HCT116 (cell line): ENCODE data around the gene CAST. TPM values are rescaled to one million over a fixed set of nuclear protein-coding genes. Genes with fewer than 3 reads are reported as not detected.

Source experiments
- ATAC-seq: fragments of 200-7000 bp; cut with Tn5 transposase; 2 replicates; pipeline ENCODE4 v1.9.1; 2020; ENCODE audit warnings: mild to moderate bottlenecking, moderate library complexity
- BruUV-seq: library from RNA; stranded (reverse); fragments of 400-500 nt; replicated peaks from 2 replicates; lab custom pipeline; 2021; lab: Mats Ljungman, UMichigan
- CTCF ChIA-PET: fragments of 300-600 bp; sonication (Branson Sonifier 250); formaldehyde crosslinking; loops from one replicate; lab custom pipeline; 2021; ENCODE audit warnings: antibody characterized with exemption; lab: Charles Lee
- POLR2A ChIA-PET: fragments of 300-600, 350-600 bp; sonication (Branson Sonifier 250); formaldehyde crosslinking; loops from one replicate; lab custom pipeline; 2021; ENCODE audit warnings: antibody characterized with exemption; lab: Charles Lee
- RAD21 ChIA-PET, 2 experiments: fragments of 300-600 bp; sonication (Branson Sonifier 250); formaldehyde crosslinking; loops; one replicate each; lab custom pipeline; 2023; ENCODE audit warnings: low total read pairs in 2 of 2; ENCODE audit not compliant: uncharacterized antibody in 2 of 2, unreplicated experiment in 2 of 2, low non-redundant PET in 1 of 2; lab: Charles Lee
- DNase-seq: peaks from one replicate; pipeline ENCODE4 v3.0.0-alpha.2; 2010; ENCODE audit warnings: low read depth, low spot score
- H2AFZ ChIP-seq: fragments of 200-600 bp; shearing (Covaris generic), sonication (generic); 2 replicates; pipeline ENCODE4 v1.6.1; 2017; ENCODE audit warnings: low read depth, mixed run types, mixed read lengths, antibody characterized with exemption, low read length; ENCODE audit not compliant: poor library complexity, severe bottlenecking
- H3K27ac ChIP-seq: 2 replicates; pipeline ENCODE4 v1.5.1; 2012; ENCODE audit warnings: low read depth, low read length
- H3K27me3 ChIP-seq: fragments of 200-600 bp; sonication (generic); 2 replicates; pipeline ENCODE4 v1.6.1; 2016; ENCODE audit warnings: mixed run types, low read length, mixed read lengths; ENCODE audit not compliant: insufficient read depth
- H3K36me3 ChIP-seq, 2 experiments: fragments of 200-500 bp in 1 of 2; fragments of 200-600 bp in 1 of 2; sonication (Bioruptor generic) in 1 of 2; sonication (generic) in 1 of 2; 2 replicates each; pipeline versions ENCODE4 v1.5.1 to v1.6.1; 2014 to 2016; ENCODE audit warnings: low read length in 2 of 2, inconsistent platforms in 1 of 2, mixed read lengths in 1 of 2, mixed run types in 1 of 2; ENCODE audit not compliant: insufficient read depth in 2 of 2, control insufficient read depth in 1 of 2
- H3K4me1 ChIP-seq, 2 experiments: fragments of 200-600 bp in 1 of 2; sonication (generic) in 1 of 2; 2 replicates each; pipeline versions ENCODE4 v1.5.1 to v1.6.1; 2012 to 2017; ENCODE audit warnings: low read length in 2 of 2, inconsistent platforms in 1 of 2, mild to moderate bottlenecking in 1 of 2, mixed read lengths in 1 of 2, mixed run types in 1 of 2, moderate library complexity in 1 of 2; ENCODE audit not compliant: insufficient read depth in 2 of 2, control insufficient read depth in 1 of 2
- H3K4me2 ChIP-seq: fragments of 200-600 bp; sonication (generic); 2 replicates; pipeline ENCODE4 v1.6.1; 2017; ENCODE audit warnings: mixed run types, low read length, mixed read lengths
- H3K4me3 ChIP-seq, 2 experiments: fragments of 200-600 bp in 1 of 2; sonication (generic) in 1 of 2; replicated peaks in 1 of 2; 2 replicates each; pipeline ENCODE4 v1.5.1; 2011 to 2016; ENCODE audit warnings: low read length in 2 of 2, control low read depth in 1 of 2, low read depth in 1 of 2, mild to moderate bottlenecking in 1 of 2, mixed read lengths in 1 of 2, mixed run types in 1 of 2
- H3K79me2 ChIP-seq: fragments of 200-600 bp; sonication (generic); 2 replicates; pipeline ENCODE4 v1.6.1; 2017; ENCODE audit warnings: mild to moderate bottlenecking, mixed run types, low read length, moderate library complexity, mixed read lengths; ENCODE audit not compliant: insufficient read depth
- H3K9ac ChIP-seq: fragments of 200-600 bp; sonication (generic); 2 replicates; pipeline ENCODE4 v1.6.1; 2016; ENCODE audit warnings: low read length, mixed read lengths
- H3K9me2 ChIP-seq: fragments of 200-600 bp; sonication (generic), shearing (Covaris generic); 2 replicates; pipeline ENCODE4 v1.6.1; 2017; ENCODE audit warnings: mixed run types, mild to moderate bottlenecking, moderate library complexity; ENCODE audit not compliant: insufficient read depth
- H3K9me3 ChIP-seq, 2 experiments: fragments of 200-500 bp in 1 of 2; fragments of 200-600 bp in 1 of 2; sonication (Bioruptor generic) in 1 of 2; sonication (generic) in 1 of 2; 2 replicates each; pipeline ENCODE4 v1.6.1; 2014 to 2017; ENCODE audit warnings: low read length in 2 of 2, mixed read lengths in 2 of 2, inconsistent platforms in 1 of 2, low read depth in 1 of 2, mild to moderate bottlenecking in 1 of 2, mixed run types in 1 of 2, moderate library complexity in 1 of 2; ENCODE audit not compliant: control insufficient read depth in 1 of 2, insufficient read depth in 1 of 2
- H4K20me1 ChIP-seq: fragments of 200-600 bp; sonication (generic), shearing (Covaris generic); 2 replicates; pipeline ENCODE4 v1.6.1; 2017; ENCODE audit warnings: mixed run types, mild to moderate bottlenecking, moderate library complexity; ENCODE audit not compliant: insufficient read depth
- CBX3 ChIP-seq: IDR thresholded peaks from 2 replicates; pipeline ENCODE4 v1.6.1; 2012; ENCODE audit warnings: low read depth
- CEBPB ChIP-seq: IDR thresholded peaks from 2 replicates; pipeline ENCODE4 v1.6.1; 2012; ENCODE audit warnings: low read depth
- EGR1 ChIP-seq: IDR thresholded peaks from 2 replicates; pipeline ENCODE4 v1.6.1; 2012; ENCODE audit warnings: low read depth
- FOSL1 ChIP-seq: IDR thresholded peaks from 2 replicates; pipeline ENCODE4 v1.6.1; 2012; ENCODE audit warnings: low read depth
- JUND ChIP-seq: IDR thresholded peaks from 2 replicates; pipeline ENCODE4 v1.6.1; 2012
- POLR2A ChIP-seq: IDR thresholded peaks from 2 replicates; pipeline ENCODE4 v1.7.0; 2011; ENCODE audit warnings: borderline replicate concordance; ENCODE audit not compliant: insufficient read depth, insufficient read length; ENCODE audit errors: extremely low read depth
- RAD21 ChIP-seq: IDR thresholded peaks from 2 replicates; pipeline ENCODE4 v1.6.1; 2012; ENCODE audit warnings: low read depth, mild to moderate bottlenecking
- SIN3A ChIP-seq: IDR thresholded peaks from 2 replicates; pipeline ENCODE4 v1.6.1; 2012; ENCODE audit warnings: low read depth
- SP1 ChIP-seq: IDR thresholded peaks from 2 replicates; pipeline ENCODE4 v1.6.1; 2012; ENCODE audit warnings: low read depth
- TCF7L2 ChIP-seq: IDR thresholded peaks from 2 replicates; pipeline ENCODE4 v1.7.0; 2011; ENCODE audit warnings: borderline replicate concordance, inconsistent platforms; ENCODE audit not compliant: insufficient read depth, insufficient read length; ENCODE audit errors: extremely low read depth
- ZFX ChIP-seq: fragments of 450-650 bp; IDR thresholded peaks from 2 replicates; pipeline ENCODE4 v1.6.1; 2017
- intact Hi-C: fragments of 100-400 bp; cut with micrococcal nuclease; formaldehyde crosslinking; loops from 2 replicates; pipeline ENCODE4 v1.10.0; 2022
- total RNA-seq: library from RNA; stranded (reverse); gene quantifications from one replicate; pipeline ENCODE4 v1.2.1, GENCODE V29; 2021; ENCODE audit not compliant: unreplicated experiment
- TF ChIP-seq, protein P1 (sequence below), 3 experiments: fragments of 200-600 bp in 1 of 3; sonication (generic) in 1 of 3; IDR thresholded peaks in 2 of 3; conservative IDR thresholded peaks in 1 of 3; 2 replicates each; pipeline ENCODE4 v1.5.1; 2012 to 2017; ENCODE audit warnings: low read depth in 2 of 3, low read length in 2 of 3, antibody characterized with exemption in 1 of 3, borderline replicate concordance in 1 of 3, control low read depth in 1 of 3, mild to moderate bottlenecking in 1 of 3, mixed read lengths in 1 of 3, mixed run types in 1 of 3, moderate library complexity in 1 of 3; ENCODE audit not compliant: insufficient read depth in 1 of 3
- TF ChIP-seq, protein P2 (sequence below): IDR thresholded peaks from 2 replicates; pipeline ENCODE4 v1.6.1; 2012

Gene CAST
- total RNA-seq, 1 experiment from 2014 or later: 142 TPM

- Histone ChIP-seq H3K27ac (no peak overlapping the region), H3K9me2 (no peaks in the 10 kb centered on the region), H3K4me3 (no peak overlapping the region), H3K36me3 (no peaks in the 10 kb centered on the region), H3K9me3 (no peaks in the 10 kb centered on the region), H3K79me2 (peaks cover 59% of the 10 kb centered on the region), H4K20me1 (no peaks in the 10 kb centered on the region), H3K4me1 (peaks cover 0 to 3% of the 10 kb centered on the region in 2 experiments; a peak in 1 of 4 replicates), H2AFZ (no peak overlapping the region), H3K9ac (no peak overlapping the region), H3K4me2 (no peak overlapping the region), H3K27me3 (no peaks in the 10 kb centered on the region)
- ChIA-PET RAD21 (no interaction called here), POLR2A (no interaction called here), CTCF (interaction anchor here (1.3 kb wide), 1 partner anchor 12 kb away, joined by 3 read pairs; no protein-coding TSS in a partner anchor)
- no TSS peak for BruUV-seq
- DNase-seq (no peak), ATAC-seq (no peak)
- no peak for TF ChIP-seq POLR2A
- intact Hi-C loops: no loop called here
Observed at GRCh38 chr5:96716007-96716406, 53.8 kb downstream of the CAST start.

- CTCF ChIA-PET: interaction anchor here (1.3 kb wide), 1 partner anchor 11 kb away, joined by 3 read pairs; no protein-coding TSS in a partner anchor
- Histone ChIP-seq H3K27ac (no peak overlapping the region), H3K79me2 (peaks cover 59% of the 10 kb centered on the region)
Observed at GRCh38 chr5:96716716-96717115, 54.5 kb downstream of the CAST start.

GRCh38 chr5:96717874-96718273, 55.7 kb downstream of the CAST start:
- no peaks in the 10 kb centered on the region for H3K36me3 ChIP-seq
- ChIA-PET CTCF (no interaction called here), RAD21 (no interaction called here), POLR2A (no interaction called here)
- no peak overlapping the region for H3K27ac ChIP-seq
- H4K20me1 ChIP-seq: no peaks in the 10 kb centered on the region
- peaks cover 0 to 3% of the 10 kb centered on the region in 2 experiments; a peak in 1 of 4 replicates for H3K4me1 ChIP-seq
- H3K4me2 ChIP-seq: no peak overlapping the region
- no peak overlapping the region for H3K9ac ChIP-seq
- no TSS peak for BruUV-seq
- DNase-seq (no peak), ATAC-seq (no peak)
- H2AFZ ChIP-seq: no peak overlapping the region
- H3K79me2 ChIP-seq: peaks cover 55% of the 10 kb centered on the region
- H3K4me3 ChIP-seq: no peak overlapping the region
- no peaks in the 10 kb centered on the region for H3K9me3 ChIP-seq
- intact Hi-C loops: no loop called here
- H3K9me2 ChIP-seq: no peaks in the 10 kb centered on the region
- H3K27me3 ChIP-seq: no peaks in the 10 kb centered on the region
- no peak for TF ChIP-seq JUND
- TF ChIP-seq EGR1: no peak
- TF ChIP-seq SIN3A: no peak
- no peak for TF ChIP-seq SP1
- TF ChIP-seq, protein P1, sequence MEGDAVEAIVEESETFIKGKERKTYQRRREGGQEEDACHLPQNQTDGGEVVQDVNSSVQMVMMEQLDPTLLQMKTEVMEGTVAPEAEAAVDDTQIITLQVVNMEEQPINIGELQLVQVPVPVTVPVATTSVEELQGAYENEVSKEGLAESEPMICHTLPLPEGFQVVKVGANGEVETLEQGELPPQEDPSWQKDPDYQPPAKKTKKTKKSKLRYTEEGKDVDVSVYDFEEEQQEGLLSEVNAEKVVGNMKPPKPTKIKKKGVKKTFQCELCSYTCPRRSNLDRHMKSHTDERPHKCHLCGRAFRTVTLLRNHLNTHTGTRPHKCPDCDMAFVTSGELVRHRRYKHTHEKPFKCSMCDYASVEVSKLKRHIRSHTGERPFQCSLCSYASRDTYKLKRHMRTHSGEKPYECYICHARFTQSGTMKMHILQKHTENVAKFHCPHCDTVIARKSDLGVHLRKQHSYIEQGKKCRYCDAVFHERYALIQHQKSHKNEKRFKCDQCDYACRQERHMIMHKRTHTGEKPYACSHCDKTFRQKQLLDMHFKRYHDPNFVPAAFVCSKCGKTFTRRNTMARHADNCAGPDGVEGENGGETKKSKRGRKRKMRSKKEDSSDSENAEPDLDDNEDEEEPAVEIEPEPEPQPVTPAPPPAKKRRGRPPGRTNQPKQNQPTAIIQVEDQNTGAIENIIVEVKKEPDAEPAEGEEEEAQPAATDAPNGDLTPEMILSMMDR (IDR thresholded peaks at IDR 0.05 in 2 of 3, conservative IDR thresholded peaks at IDR 0.05 in 1 of 3; ENCODE audit: borderline replicate concordance in 1 of 3, insufficient read depth in 1 of 3, low read depth in 2 of 3, low read length in 2 of 3): no peak
- no peak for TF ChIP-seq RAD21
- no peak for TF ChIP-seq CBX3
- TF ChIP-seq TCF7L2: no peak
- TF ChIP-seq ZFX: no peak
- TF ChIP-seq POLR2A: no peak
- TF ChIP-seq, protein P2, sequence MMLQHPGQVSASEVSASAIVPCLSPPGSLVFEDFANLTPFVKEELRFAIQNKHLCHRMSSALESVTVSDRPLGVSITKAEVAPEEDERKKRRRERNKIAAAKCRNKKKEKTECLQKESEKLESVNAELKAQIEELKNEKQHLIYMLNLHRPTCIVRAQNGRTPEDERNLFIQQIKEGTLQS: no peak

More at GRCh38 chr5:96716716-96717115, 54.5 kb downstream of the CAST start:
- Histone ChIP-seq H3K36me3 (no peaks in the 10 kb centered on the region), H3K9me3 (no peaks in the 10 kb centered on the region), H3K9ac (no peak overlapping the region), H4K20me1 (no peaks in the 10 kb centered on the region), H3K4me2 (no peak overlapping the region), H3K4me1 (peaks cover 0 to 3% of the 10 kb centered on the region in 2 experiments; a peak in 1 of 4 replicates), H3K27me3 (no peaks in the 10 kb centered on the region), H3K9me2 (no peaks in the 10 kb centered on the region)
- intact Hi-C loops: no loop called here
- no TSS peak for BruUV-seq
- ChIA-PET POLR2A (no interaction called here), RAD21 (no interaction called here)
- DNase-seq (no peak), ATAC-seq (no peak)
- no peak for TF ChIP-seq CEBPB
- TF ChIP-seq FOSL1: no peak
- TF ChIP-seq EGR1: no peak
- no peak for TF ChIP-seq POLR2A
- TF ChIP-seq, all 23 proteins: peak for 0
- Histone ChIP-seq H3K4me3 (no peak overlapping the region), H2AFZ (no peak overlapping the region)
